Measurements from ENCODE around the gene COL20A1.

GRCh38 chr20:63256954-63257353, 36.0 kb upstream of the COL20A1 start:
- TF ChIP-seq CTCF (IDR thresholded peaks at IDR 0.05) = no peak
- no peak for TF ChIP-seq POLR2A (IDR thresholded peaks at IDR 0.05)

Measured in prostate gland (tissue), 2 donors.